Smooth muscle cell (in vitro differentiated cells): Measurements from ENCODE around the gene SMIM28. TPM values are rescaled to one million over a fixed set of nuclear protein-coding genes. Genes with fewer than 3 reads are reported as not detected.

ENCODE experiments used
- DNase-seq: peaks from one replicate; lab custom pipeline; 2025; ENCODE audit not compliant: unreplicated experiment; lab: John Stamatoyannopoulos, UW
- H2AFZ ChIP-seq: fragments of 200-600 bp; sonication (generic); 2 replicates; pipeline ENCODE4 v1.6.0; 2016; ENCODE audit warnings: antibody characterized with exemption, low read depth, mild to moderate bottlenecking
- H3F3A ChIP-seq: fragments of 200-600 bp; sonication (generic); 2 replicates; pipeline ENCODE4 v1.6.0; 2017; ENCODE audit warnings: antibody characterized with exemption, low read depth
- H3K27ac ChIP-seq: fragments of 200-600 bp; sonication (generic); 2 replicates; pipeline ENCODE4 v1.5.1; 2016; ENCODE audit warnings: low read depth, mild to moderate bottlenecking
- H3K27me3 ChIP-seq: fragments of 200-600 bp; sonication (generic); 2 replicates; pipeline ENCODE4 v1.6.1; 2016; ENCODE audit warnings: low read depth, mild to moderate bottlenecking
- H3K36me3 ChIP-seq: fragments of 200-600 bp; sonication (generic); 2 replicates; pipeline ENCODE4 v1.5.1; 2016; ENCODE audit warnings: low read depth
- H3K4me1 ChIP-seq: fragments of 200-600 bp; sonication (generic); 2 replicates; pipeline ENCODE4 v1.5.1; 2016; ENCODE audit warnings: low read depth
- H3K4me2 ChIP-seq: fragments of 200-600 bp; sonication (generic); 2 replicates; pipeline ENCODE4 v1.6.0; 2016; ENCODE audit warnings: mild to moderate bottlenecking
- H3K4me3 ChIP-seq: fragments of 200-600 bp; sonication (generic); 2 replicates; pipeline ENCODE4 v1.5.1; 2016; ENCODE audit warnings: mild to moderate bottlenecking
- H3K79me2 ChIP-seq: fragments of 200-600 bp; sonication (generic); 2 replicates; pipeline ENCODE4 v1.6.0; 2016; ENCODE audit warnings: low read depth, mild to moderate bottlenecking
- H3K9ac ChIP-seq: fragments of 200-600 bp; sonication (generic); 2 replicates; pipeline ENCODE4 v1.6.0; 2016; ENCODE audit warnings: low read depth
- H3K9me3 ChIP-seq: fragments of 200-600 bp; sonication (generic); replicated peaks from 2 replicates; pipeline ENCODE4 v1.5.1; 2016; ENCODE audit warnings: low read depth
- H4K20me1 ChIP-seq: fragments of 200-600 bp; sonication (generic); 2 replicates; pipeline ENCODE4 v1.6.0; 2016; ENCODE audit warnings: low read depth
- CTCF ChIP-seq: fragments of 200-600 bp; sonication (generic); IDR thresholded peaks from 2 replicates; pipeline ENCODE4 v1.5.1; 2017; ENCODE audit warnings: borderline replicate concordance, mild to moderate bottlenecking, antibody characterized with exemption; ENCODE audit not compliant: insufficient read depth, poor library complexity, severe bottlenecking
- WGBS: methylation state at CpG from one replicate; pipeline ENCODE4 v1.1.7; 2016; ENCODE audit warnings: low lambda C conversion rate; 5-methylcytosine and 5-hydroxymethylcytosine counted together
- polyA plus RNA-seq: library from polyadenylated mRNA; unstranded; fragments of >200 nt; fragmentation: Nextera tagmentation; extraction: Ambion mirVana; gene quantifications from 2 replicates; pipeline ENCODE4 v1.2.1, GENCODE V29; 2016
- total RNA-seq: library from RNA; depleted of rRNA; stranded (reverse); fragments of >200 nt; gene quantifications from 2 replicates; pipeline ENCODE4 v1.2.3, GENCODE V29; 2014

Gene SMIM28
- total and polyA plus RNA-seq, 2 experiments from 2014 or later, result not detected

GRCh38 chr6:138419766-138420165, 42.1 kb downstream of the SMIM28 start:
- 97% methylated on average over 3 of the region's 3 CpGs for WGBS
- Histone ChIP-seq H3K79me2 (no peaks in the 10 kb centered on the region), H3K36me3 (peaks cover 5% of the 10 kb centered on the region), H3K9me3 (no peaks in the 10 kb centered on the region), H4K20me1 (no peaks in the 10 kb centered on the region), H2AFZ (no peak overlapping the region), H3F3A (no peaks in the 10 kb centered on the region), H3K4me2 (no peak overlapping the region), H3K27me3 (no peaks in the 10 kb centered on the region), H3K9ac (no peak overlapping the region), H3K4me1 (no peaks in the 10 kb centered on the region), H3K27ac (no peak overlapping the region), H3K4me3 (no peak overlapping the region)
- DNase-seq, result no peak
- no peak for TF ChIP-seq CTCF

GRCh38 chr6:138420356-138420755, 42.7 kb downstream of the SMIM28 start:
- WGBS, result 97% methylated on average over 4 of the region's 4 CpGs
- H3K4me1 ChIP-seq, result no peaks in the 10 kb centered on the region
- H3K9ac ChIP-seq, result no peak overlapping the region
- no peak overlapping the region for H3K4me3 ChIP-seq
- H3K36me3 ChIP-seq, result peaks cover 5% of the 10 kb centered on the region
- no peak for TF ChIP-seq CTCF
- no peaks in the 10 kb centered on the region for H4K20me1 ChIP-seq
- H3K27ac ChIP-seq, result no peak overlapping the region
- no peaks in the 10 kb centered on the region for H3K79me2 ChIP-seq
- H2AFZ ChIP-seq, result no peak overlapping the region
- H3K27me3 ChIP-seq, result no peaks in the 10 kb centered on the region
- no peak overlapping the region for H3K4me2 ChIP-seq
- no peaks in the 10 kb centered on the region for H3F3A ChIP-seq
- DNase-seq, result no peak
- H3K9me3 ChIP-seq, result no peaks in the 10 kb centered on the region

GRCh38 chr6:138421089-138421488, 43.4 kb downstream of the SMIM28 start:
- Histone ChIP-seq H4K20me1 (no peaks in the 10 kb centered on the region), H3K9ac (no peak overlapping the region), H3K27ac (no peak overlapping the region), H3K36me3 (peaks cover 5% of the 10 kb centered on the region), H3K4me2 (no peak overlapping the region), H3K9me3 (no peaks in the 10 kb centered on the region), H3F3A (no peaks in the 10 kb centered on the region), H3K79me2 (no peaks in the 10 kb centered on the region), H3K4me3 (no peak overlapping the region), H3K27me3 (no peaks in the 10 kb centered on the region), H3K4me1 (no peaks in the 10 kb centered on the region), H2AFZ (no peak overlapping the region)
- 92% methylated on average over 6 of the region's 6 CpGs for WGBS
- TF ChIP-seq CTCF, result no peak
- no peak for DNase-seq

GRCh38 chr6:138421608-138422007, 43.9 kb downstream of the SMIM28 start:
- H3K4me3 ChIP-seq, result no peak overlapping the region
- no peaks in the 10 kb centered on the region for H3F3A ChIP-seq
- peaks cover 5% of the 10 kb centered on the region for H3K36me3 ChIP-seq
- H3K4me2 ChIP-seq, result no peak overlapping the region
- no peak overlapping the region for H2AFZ ChIP-seq
- 96% methylated on average over 10 of the region's 10 CpGs for WGBS
- H3K27me3 ChIP-seq, result no peaks in the 10 kb centered on the region
- no peaks in the 10 kb centered on the region for H3K79me2 ChIP-seq
- no peak for TF ChIP-seq CTCF
- no peaks in the 10 kb centered on the region for H3K9me3 ChIP-seq
- no peaks in the 10 kb centered on the region for H3K4me1 ChIP-seq
- H3K27ac ChIP-seq, result no peak overlapping the region
- H3K9ac ChIP-seq, result no peak overlapping the region
- DNase-seq, result no peak
- no peaks in the 10 kb centered on the region for H4K20me1 ChIP-seq
